Measurements from ENCODE around the gene MZT2A.
"Not testable (repeated sequence)": the region's sequence is repeated elsewhere in the genome, so short reads cannot be mapped to it uniquely, and the experiment has no call there.

The MZT2A gene

DNA sequence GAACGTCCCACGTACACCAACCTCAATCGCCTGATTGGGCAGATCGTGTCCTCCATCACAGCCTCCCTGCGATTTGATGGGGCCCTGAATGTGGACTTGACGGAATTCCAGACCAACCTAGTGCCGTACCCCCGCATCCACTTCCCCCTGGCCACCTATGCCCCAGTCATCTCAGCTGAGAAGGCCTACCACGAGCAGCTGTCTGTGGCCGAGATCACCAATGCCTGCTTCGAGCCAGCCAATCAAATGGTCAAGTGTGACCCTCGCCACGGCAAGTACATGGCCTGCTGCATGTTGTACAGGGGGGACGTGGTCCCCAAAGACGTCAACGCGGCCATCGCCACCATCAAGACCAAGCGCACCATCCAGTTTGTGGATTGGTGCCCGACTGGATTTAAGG, 11.8 kb downstream of the MZT2A start:
- H3K4me3 Mint-ChIP-seq, result not testable (repeated sequence)

DNA sequence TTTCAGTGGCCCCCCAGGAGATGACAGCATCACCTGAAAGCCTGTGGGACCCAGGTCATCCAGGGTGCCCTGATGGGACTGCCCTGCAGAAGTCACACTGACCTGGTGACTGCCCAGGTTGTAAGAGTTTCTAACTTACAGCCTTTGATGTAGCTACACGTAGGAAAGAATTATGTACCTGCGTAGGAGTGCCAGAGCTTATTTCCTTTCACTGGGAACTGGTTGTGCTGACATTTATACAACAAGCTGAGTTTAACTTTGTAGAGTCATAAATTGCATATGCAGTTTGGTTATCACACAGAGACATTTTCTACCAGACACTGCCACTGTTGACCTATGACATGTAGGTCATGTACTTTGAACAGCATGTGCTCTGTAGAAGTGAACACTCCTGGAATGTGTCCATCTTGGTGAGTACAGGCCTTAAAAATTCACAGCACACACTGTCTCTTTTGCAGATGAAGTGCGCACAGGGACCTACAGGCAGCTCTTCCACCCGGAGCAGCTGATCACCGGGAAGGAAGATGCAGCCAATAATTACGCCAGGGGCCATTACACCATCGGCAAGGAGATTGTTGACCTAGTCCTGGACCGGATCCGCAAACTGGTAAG, 13.2 kb downstream of the MZT2A start:
- DNase-seq (ENCODE audit: low spot score in 2 of 2); H3K4me3 Mint-ChIP-seq; H3K27ac Mint-ChIP-seq (ENCODE audit: low read depth); H3K9me3 Mint-ChIP-seq; H3K27me3 Mint-ChIP-seq; H3K36me3 Mint-ChIP-seq (ENCODE audit: insufficient read depth); H3K4me1 Mint-ChIP-seq; ATAC-seq (replicated peaks; ENCODE audit: extremely low read depth, poor library complexity, severe bottlenecking): not testable (repeated sequence)

More for the DNA sequence above, 11.8 kb downstream of the MZT2A start:
- H3K9me3 Mint-ChIP-seq; ATAC-seq (replicated peaks; ENCODE audit: extremely low read depth, poor library complexity, severe bottlenecking); H3K36me3 Mint-ChIP-seq (ENCODE audit: insufficient read depth); H3K4me1 Mint-ChIP-seq; H3K27ac Mint-ChIP-seq (ENCODE audit: low read depth); H3K27me3 Mint-ChIP-seq; DNase-seq (ENCODE audit: low spot score in 2 of 2): not testable (repeated sequence)

- ATAC-seq (replicated peaks; ENCODE audit: extremely low read depth, poor library complexity, severe bottlenecking); H3K9me3 Mint-ChIP-seq; H3K36me3 Mint-ChIP-seq (ENCODE audit: insufficient read depth); DNase-seq (ENCODE audit: low spot score in 2 of 2); H3K27ac Mint-ChIP-seq (ENCODE audit: low read depth); H3K4me1 Mint-ChIP-seq; H3K4me3 Mint-ChIP-seq; H3K27me3 Mint-ChIP-seq: not testable (repeated sequence)
These were observed 13.9 kb downstream of the MZT2A start for GRCh38 chr2:131478074-131478849.

DNA sequence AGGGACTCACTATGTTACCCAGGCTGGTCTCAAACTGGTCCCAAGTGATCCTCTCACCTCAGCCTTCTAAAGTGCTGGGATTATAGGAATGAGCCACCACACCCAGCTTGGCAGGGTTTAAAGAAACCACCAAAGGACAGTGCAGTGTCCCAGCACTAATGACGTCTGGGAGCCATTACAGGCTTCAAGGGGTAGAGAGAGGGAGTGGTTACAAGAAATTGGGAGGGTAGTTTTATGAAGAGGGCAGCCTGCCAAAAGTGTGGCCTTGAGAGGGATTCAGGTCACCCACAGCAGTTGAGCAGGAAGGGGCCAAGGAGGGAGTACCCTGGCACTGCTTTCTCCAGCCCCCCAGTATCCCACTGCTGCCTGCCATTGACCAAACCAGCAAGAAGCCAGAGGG, 15.0 kb downstream of the MZT2A start:
- H3K9me3 Mint-ChIP-seq; H3K36me3 Mint-ChIP-seq (ENCODE audit: insufficient read depth); ATAC-seq (replicated peaks; ENCODE audit: extremely low read depth, poor library complexity, severe bottlenecking); DNase-seq (ENCODE audit: low spot score in 2 of 2); H3K4me3 Mint-ChIP-seq; H3K27me3 Mint-ChIP-seq; H3K4me1 Mint-ChIP-seq; H3K27ac Mint-ChIP-seq (ENCODE audit: low read depth): not testable (repeated sequence)

DNA sequence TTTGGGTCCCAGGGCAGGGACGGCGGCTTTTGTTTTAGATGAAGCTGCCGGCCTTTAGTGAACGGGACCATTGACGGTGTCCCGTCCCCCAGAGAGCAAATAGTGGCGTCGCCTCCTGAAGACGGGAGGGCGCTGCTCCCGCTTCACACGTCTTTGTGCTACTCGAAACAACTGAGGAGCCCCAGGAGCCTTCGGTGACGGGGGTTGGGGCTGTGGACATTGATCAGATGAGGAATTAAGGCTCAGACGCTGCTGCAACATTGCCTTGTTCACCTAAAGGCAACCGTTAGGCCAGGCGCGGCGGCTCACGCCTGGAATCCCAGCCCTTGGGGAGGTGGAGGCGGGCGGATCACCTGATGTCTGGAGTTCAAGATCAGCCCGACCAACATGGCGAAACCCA, 15.8 kb downstream of the MZT2A start:
- not testable (repeated sequence) for H3K4me3 Mint-ChIP-seq; H3K9me3 Mint-ChIP-seq; DNase-seq (ENCODE audit: low spot score in 2 of 2); H3K36me3 Mint-ChIP-seq (ENCODE audit: insufficient read depth); H3K27ac Mint-ChIP-seq (ENCODE audit: low read depth); H3K27me3 Mint-ChIP-seq; H3K4me1 Mint-ChIP-seq; ATAC-seq (replicated peaks; ENCODE audit: extremely low read depth, poor library complexity, severe bottlenecking)

- H3K27me3 Mint-ChIP-seq, result no peaks in the 10 kb centered on the region
- H3K36me3 Mint-ChIP-seq (ENCODE audit: insufficient read depth), result no peaks in the 10 kb centered on the region
- ATAC-seq (replicated peaks; ENCODE audit: extremely low read depth, poor library complexity, severe bottlenecking), result no peak
- no peak for DNase-seq (ENCODE audit: low spot score in 2 of 2)
- H3K27ac Mint-ChIP-seq (ENCODE audit: low read depth), result no peak within 1 kb of the TSS
- no peaks in the 10 kb centered on the region for H3K4me1 Mint-ChIP-seq
- no peaks in the 10 kb centered on the region for H3K9me3 Mint-ChIP-seq
- no peak within 1 kb of the TSS for H3K4me3 Mint-ChIP-seq
These were observed 16.4 kb downstream of the MZT2A start, which contains the start of gene TUBA3D for GRCh38 chr2:131475831-131476230. TUBA3D (plus strand) TSS chr2:131476119; CDS start chr2:131476200, 81 bp downstream.

DNA sequence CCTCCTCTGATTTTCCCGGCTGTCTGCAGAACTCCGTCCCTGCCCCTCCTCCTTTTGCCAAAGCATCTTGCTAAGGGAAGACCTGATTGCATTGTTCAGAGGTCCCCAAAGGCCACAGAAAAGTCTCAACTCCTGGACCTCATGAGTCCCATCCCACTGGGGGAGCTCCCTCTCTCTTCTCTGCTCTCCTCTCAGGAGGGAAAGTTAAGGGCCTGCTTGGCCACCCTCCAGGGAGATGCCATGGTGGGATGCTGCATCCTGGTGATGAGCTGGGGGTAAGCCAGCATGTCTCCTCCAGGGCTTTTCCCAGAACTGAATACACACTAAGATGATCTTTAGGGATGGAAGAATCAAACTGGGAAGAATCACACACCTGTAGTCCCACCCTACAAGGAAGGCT, 18.9 kb downstream of the MZT2A start:
- ATAC-seq (replicated peaks; ENCODE audit: extremely low read depth, poor library complexity, severe bottlenecking); H3K27ac Mint-ChIP-seq (ENCODE audit: low read depth); H3K4me3 Mint-ChIP-seq; DNase-seq (ENCODE audit: low spot score in 2 of 2); H3K9me3 Mint-ChIP-seq; H3K36me3 Mint-ChIP-seq (ENCODE audit: insufficient read depth); H3K4me1 Mint-ChIP-seq; H3K27me3 Mint-ChIP-seq: not testable (repeated sequence)

GRCh38 chr2:131471624-131472023, 20.6 kb downstream of the MZT2A start:
- not testable (repeated sequence) for ATAC-seq (replicated peaks; ENCODE audit: extremely low read depth, poor library complexity, severe bottlenecking); DNase-seq (ENCODE audit: low spot score in 2 of 2); H3K4me3 Mint-ChIP-seq; H3K4me1 Mint-ChIP-seq; H3K27ac Mint-ChIP-seq (ENCODE audit: low read depth); H3K27me3 Mint-ChIP-seq; H3K36me3 Mint-ChIP-seq (ENCODE audit: insufficient read depth); H3K9me3 Mint-ChIP-seq

DNA sequence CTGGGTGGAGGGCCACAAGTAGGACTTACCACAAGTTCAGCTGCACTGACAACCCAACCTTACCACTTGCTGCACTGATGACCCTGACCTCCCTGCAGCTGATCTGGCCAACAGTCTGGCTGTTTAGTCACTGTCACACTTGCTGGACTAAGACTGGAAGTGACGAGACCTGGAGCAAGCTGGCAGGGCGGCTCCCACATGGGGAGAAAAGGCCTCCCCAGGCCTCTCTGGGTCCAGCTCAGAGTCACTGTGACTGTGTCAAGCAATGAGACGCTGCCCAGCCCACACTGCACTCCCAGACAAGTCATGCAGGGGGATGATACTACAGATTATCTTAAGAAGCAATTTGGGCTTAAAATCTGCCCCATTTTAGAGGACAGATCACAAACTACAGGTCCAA, 21.3 kb downstream of the MZT2A start:
- H3K9me3 Mint-ChIP-seq; H3K4me3 Mint-ChIP-seq; H3K27ac Mint-ChIP-seq (ENCODE audit: low read depth); DNase-seq (ENCODE audit: low spot score in 2 of 2); H3K4me1 Mint-ChIP-seq; ATAC-seq (replicated peaks; ENCODE audit: extremely low read depth, poor library complexity, severe bottlenecking); H3K36me3 Mint-ChIP-seq (ENCODE audit: insufficient read depth); H3K27me3 Mint-ChIP-seq: not testable (repeated sequence)

GRCh38 chr2:131467722-131468121, 24.5 kb downstream of the MZT2A start:
- not testable (repeated sequence) for ATAC-seq (replicated peaks; ENCODE audit: extremely low read depth, poor library complexity, severe bottlenecking)

DNA sequence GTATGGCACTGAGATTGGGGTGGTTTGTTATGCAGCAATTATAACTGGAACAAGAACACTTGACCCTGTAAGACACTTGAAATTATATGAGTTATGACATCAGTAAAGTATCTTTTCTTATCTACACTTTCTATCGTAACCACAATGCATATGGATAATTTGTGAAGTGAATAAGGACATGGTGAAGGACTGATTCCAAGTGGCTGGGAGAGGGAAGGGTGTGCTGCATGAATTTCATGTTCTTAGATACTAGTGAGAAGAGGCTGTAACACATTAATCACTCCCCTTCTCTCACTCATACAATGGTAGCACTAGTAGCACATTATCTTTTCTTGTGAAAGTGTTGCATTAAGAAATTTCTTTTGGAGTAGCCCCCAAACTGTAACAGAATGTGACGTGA, 37.3 kb downstream of the MZT2A start:
- H3K36me3 Mint-ChIP-seq (ENCODE audit: insufficient read depth); DNase-seq (ENCODE audit: low spot score in 2 of 2); H3K27ac Mint-ChIP-seq (ENCODE audit: low read depth); H3K9me3 Mint-ChIP-seq; H3K4me1 Mint-ChIP-seq; H3K4me3 Mint-ChIP-seq; ATAC-seq (replicated peaks; ENCODE audit: extremely low read depth, poor library complexity, severe bottlenecking): not testable (repeated sequence)
- H3K27me3 Mint-ChIP-seq, result peaks cover 53% of the 10 kb centered on the region

More at GRCh38 chr2:131467722-131468121, 24.5 kb downstream of the MZT2A start:
- H3K4me3 Mint-ChIP-seq; DNase-seq (ENCODE audit: low spot score in 2 of 2); H3K9me3 Mint-ChIP-seq; H3K4me1 Mint-ChIP-seq; H3K27me3 Mint-ChIP-seq; H3K27ac Mint-ChIP-seq (ENCODE audit: low read depth); H3K36me3 Mint-ChIP-seq (ENCODE audit: insufficient read depth): not testable (repeated sequence)

- H3K9me3 Mint-ChIP-seq; H3K36me3 Mint-ChIP-seq (ENCODE audit: insufficient read depth); DNase-seq (ENCODE audit: low spot score in 2 of 2); H3K4me1 Mint-ChIP-seq; ATAC-seq (replicated peaks; ENCODE audit: extremely low read depth, poor library complexity, severe bottlenecking); H3K27ac Mint-ChIP-seq (ENCODE audit: low read depth); H3K4me3 Mint-ChIP-seq: not testable (repeated sequence)
- peaks cover 43% of the 10 kb centered on the region for H3K27me3 Mint-ChIP-seq
These were observed 40.8 kb downstream of the MZT2A start for GRCh38 chr2:131451265-131451949.

DNA sequence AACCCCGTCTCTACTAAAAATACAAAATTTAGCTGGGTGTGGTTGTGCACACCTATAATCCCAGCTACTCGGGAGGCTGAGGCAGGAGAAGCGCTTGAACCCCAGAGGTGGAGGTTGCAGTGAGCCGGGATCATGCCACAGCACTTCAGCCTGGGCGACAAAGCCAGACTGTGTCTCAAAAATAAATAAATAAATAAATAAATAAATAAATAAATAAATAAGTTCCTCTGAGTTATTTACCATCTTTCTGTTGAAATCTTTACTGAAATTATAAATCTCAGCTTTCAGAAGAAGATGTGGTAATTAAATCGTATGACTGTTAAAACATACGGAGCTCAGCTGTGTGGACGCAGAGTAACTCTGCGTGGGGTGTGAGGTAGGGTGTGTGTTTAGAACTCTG, 44.2 kb downstream of the MZT2A start:
- H3K27ac Mint-ChIP-seq (ENCODE audit: low read depth); H3K36me3 Mint-ChIP-seq (ENCODE audit: insufficient read depth); H3K4me1 Mint-ChIP-seq; H3K4me3 Mint-ChIP-seq; ATAC-seq (replicated peaks; ENCODE audit: extremely low read depth, poor library complexity, severe bottlenecking); H3K9me3 Mint-ChIP-seq; DNase-seq (ENCODE audit: low spot score in 2 of 2): not testable (repeated sequence)
- peaks cover 44% of the 10 kb centered on the region for H3K27me3 Mint-ChIP-seq
